NK-92 (cell line): Measurements from ENCODE around the gene AGO3.

ENCODE experiments used
- DNase-seq: peaks from one replicate; lab custom pipeline; 2025; ENCODE audit not compliant: unreplicated experiment; lab: John Stamatoyannopoulos, UW

The AGO3 gene

GRCh38 chr1:36119456-36119855, 188.6 kb downstream of the AGO3 start:
- DNase-seq: no peak
